Osteoblast (primary cell): ENCODE measurements around the gene POU2AF3. TPM values are rescaled to one million over a fixed set of nuclear protein-coding genes. Genes with fewer than 3 reads are reported as not detected.

Experiments used
- DNase-seq: peaks from one replicate; pipeline ENCODE4 v3.0.0; 2011; ENCODE audit warnings: low spot score, mixed read lengths; ENCODE audit not compliant: insufficient read length; ENCODE audit errors: missing footprints
- H2AFZ ChIP-seq: 2 replicates; pipeline ENCODE4 v1.6.0; 2011; ENCODE audit warnings: mild to moderate bottlenecking, low read length
- H3K27ac ChIP-seq: 2 replicates; pipeline ENCODE4 v1.5.1; 2011; ENCODE audit warnings: mild to moderate bottlenecking, low read depth, low read length, moderate library complexity
- H3K27me3 ChIP-seq: 2 replicates; pipeline ENCODE4 v1.6.0; 2012; ENCODE audit warnings: mild to moderate bottlenecking, control low read depth, inconsistent platforms, low read length, moderate library complexity; ENCODE audit not compliant: insufficient read depth
- H3K36me3 ChIP-seq: 2 replicates; pipeline ENCODE4 v1.5.1; 2011; ENCODE audit warnings: mild to moderate bottlenecking, low read length, control low read depth, moderate library complexity; ENCODE audit not compliant: insufficient read depth
- H3K4me1 ChIP-seq: 2 replicates; pipeline ENCODE4 v1.5.1; 2011; ENCODE audit warnings: mild to moderate bottlenecking, low read length, control low read depth, moderate library complexity; ENCODE audit not compliant: insufficient read depth
- H3K4me2 ChIP-seq: 2 replicates; pipeline ENCODE4 v1.6.0; 2011; ENCODE audit warnings: mild to moderate bottlenecking, low read length; ENCODE audit not compliant: insufficient read depth
- H3K4me3 ChIP-seq: fragments of 200-600 bp; sonication (generic); 3 replicates; pipeline ENCODE4 v1.5.1; 2012; ENCODE audit warnings: mild to moderate bottlenecking, low read length, inconsistent platforms; ENCODE audit not compliant: insufficient read depth
- H3K79me2 ChIP-seq: 2 replicates; pipeline ENCODE4 v1.6.0; 2012; ENCODE audit warnings: mild to moderate bottlenecking, low read length, control low read depth, inconsistent platforms; ENCODE audit not compliant: insufficient read depth
- H3K9me3 ChIP-seq: 2 replicates; pipeline ENCODE4 v1.5.1; 2011; ENCODE audit warnings: low read depth, low read length, control low read depth
- H4K20me1 ChIP-seq: 2 replicates; pipeline ENCODE4 v1.6.0; 2012; ENCODE audit warnings: mild to moderate bottlenecking, low read length, control low read depth; ENCODE audit not compliant: insufficient read depth
- CTCF ChIP-seq: IDR thresholded peaks from 2 replicates; pipeline ENCODE4 v1.5.1; 2011; ENCODE audit warnings: mild to moderate bottlenecking, low read depth, low read length, moderate library complexity; ENCODE audit errors: extremely low read depth
- total RNA-seq: library from RNA; depleted of rRNA; stranded (reverse); fragments of >200 nt; gene quantifications from 2 replicates; pipeline ENCODE4 v1.2.3, GENCODE V29; 2012

The POU2AF3 gene
- total RNA-seq, 1 donor = 0.36 TPM

DNA sequence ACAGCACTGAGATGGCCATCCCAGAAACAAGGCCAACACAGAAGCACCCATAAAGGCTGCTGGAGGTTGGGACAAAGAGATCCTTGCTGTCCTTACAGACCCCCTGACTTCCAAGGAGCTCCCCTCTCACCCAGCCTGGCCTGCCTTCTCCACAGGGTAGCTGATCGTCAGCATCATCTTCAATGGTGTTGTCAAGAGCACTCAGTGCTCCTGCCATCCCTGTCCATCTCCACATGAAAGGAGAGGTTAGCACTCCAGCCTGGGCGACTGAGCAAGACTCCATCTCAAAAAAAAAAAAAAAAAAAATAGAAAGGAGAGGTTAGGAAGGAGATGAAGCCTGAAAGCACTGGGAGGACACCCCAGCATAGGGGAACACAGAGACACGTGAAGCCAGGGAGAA is 2.1 kb upstream of the POU2AF3 start:
- Histone ChIP-seq H3K4me2 (no peak overlapping the region), H3K9me3 (no peaks in the 10 kb centered on the region), H4K20me1 (no peaks in the 10 kb centered on the region), H2AFZ (no peak overlapping the region), H3K27ac (no peak overlapping the region), H3K4me3 (no peak overlapping the region), H3K27me3 (peaks cover 27% of the 10 kb centered on the region), H3K36me3 (no peaks in the 10 kb centered on the region), H3K4me1 (no peaks in the 10 kb centered on the region), H3K79me2 (no peaks in the 10 kb centered on the region)
- no peak for DNase-seq
- TF ChIP-seq CTCF = no peak

- Histone ChIP-seq H3K4me2 (no peak overlapping the region), H4K20me1 (no peaks in the 10 kb centered on the region), H3K27ac (no peak overlapping the region), H2AFZ (no peak overlapping the region), H3K27me3 (peaks cover 40% of the 10 kb centered on the region), H3K9me3 (no peaks in the 10 kb centered on the region), H3K36me3 (no peaks in the 10 kb centered on the region), H3K4me1 (no peaks in the 10 kb centered on the region), H3K79me2 (no peaks in the 10 kb centered on the region), H3K4me3 (no peak overlapping the region)
- DNase-seq = no peak
- no peak for TF ChIP-seq CTCF
Observed at GRCh38 chr11:111297696-111298095, 650 bp upstream of the POU2AF3 start.

- H3K27me3 ChIP-seq = peaks cover 44% of the 10 kb centered on the region
Observed at GRCh38 chr11:111299101-111300026, 1.0 kb downstream of the POU2AF3 start.

More at GRCh38 chr11:111299101-111300026, 1.0 kb downstream of the POU2AF3 start:
- TF ChIP-seq CTCF = no peak
- H3K79me2 ChIP-seq = no peaks in the 10 kb centered on the region
- H3K4me2 ChIP-seq = peak overlapping the region; percentile 60
- H3K4me1 ChIP-seq = no peaks in the 10 kb centered on the region
- no peaks in the 10 kb centered on the region for H4K20me1 ChIP-seq
- H3K9me3 ChIP-seq = no peaks in the 10 kb centered on the region
- DNase-seq = peak; percentile 93
- peak overlapping the region; percentile 63 for H3K4me3 ChIP-seq
- H3K27ac ChIP-seq = no peak overlapping the region
- H2AFZ ChIP-seq = peak overlapping the region; percentile 77
- H3K36me3 ChIP-seq = no peaks in the 10 kb centered on the region
